Duodenal mucosa (tissue), 2 donors: ENCODE data around the gene COL27A1.

ENCODE experiments used
- H3K27ac ChIP-seq: one replicate; pipeline ENCODE4 v1.7.0; 2013; ENCODE audit warnings: low read depth, low read length
- H3K27me3 ChIP-seq, 2 donors: one replicate each; pipeline ENCODE4 v1.7.0; 2013; ENCODE audit warnings: low read length in 2 of 2, control low read depth in 1 of 2; ENCODE audit not compliant: insufficient read depth in 2 of 2, control insufficient read depth in 1 of 2
- H3K36me3 ChIP-seq, 2 donors: one replicate each; pipeline ENCODE4 v1.7.0; 2013; ENCODE audit warnings: low read length in 2 of 2, control low read depth in 1 of 2; ENCODE audit not compliant: insufficient read depth in 2 of 2, control insufficient read depth in 1 of 2
- H3K4me1 ChIP-seq, 2 donors: one replicate each; pipeline ENCODE4 v1.7.0; 2013; ENCODE audit warnings: low read length in 2 of 2, control low read depth in 1 of 2; ENCODE audit not compliant: insufficient read depth in 2 of 2, control insufficient read depth in 1 of 2
- H3K4me3 ChIP-seq, 2 donors: one replicate each; pipeline ENCODE4 v1.7.0; 2013; ENCODE audit warnings: low read length in 2 of 2, low read depth in 1 of 2
- H3K9ac ChIP-seq, 2 donors: one replicate each; pipeline ENCODE4 v1.7.0; 2013; ENCODE audit warnings: low read length in 2 of 2, low read depth in 1 of 2
- H3K9me3 ChIP-seq, 2 donors: one replicate each; pipeline ENCODE4 v1.7.0; 2013; ENCODE audit warnings: low read length in 2 of 2, control low read depth in 1 of 2; ENCODE audit not compliant: control insufficient read depth in 1 of 2

The COL27A1 gene

GRCh38 chr9:114158482-114159130 is 3.3 kb downstream of the COL27A1 start:
- Histone ChIP-seq H3K27me3 (peaks cover 9 to 14% of the 10 kb centered on the region in 2 donors), H3K27ac (no peak overlapping the region), H3K36me3 (no peaks in the 10 kb centered on the region), H3K4me3 (no peak overlapping the region), H3K9me3 (no peaks in the 10 kb centered on the region), H3K4me1 (peaks cover 23 to 29% of the 10 kb centered on the region in 2 donors), H3K9ac (no peak overlapping the region)

DNA sequence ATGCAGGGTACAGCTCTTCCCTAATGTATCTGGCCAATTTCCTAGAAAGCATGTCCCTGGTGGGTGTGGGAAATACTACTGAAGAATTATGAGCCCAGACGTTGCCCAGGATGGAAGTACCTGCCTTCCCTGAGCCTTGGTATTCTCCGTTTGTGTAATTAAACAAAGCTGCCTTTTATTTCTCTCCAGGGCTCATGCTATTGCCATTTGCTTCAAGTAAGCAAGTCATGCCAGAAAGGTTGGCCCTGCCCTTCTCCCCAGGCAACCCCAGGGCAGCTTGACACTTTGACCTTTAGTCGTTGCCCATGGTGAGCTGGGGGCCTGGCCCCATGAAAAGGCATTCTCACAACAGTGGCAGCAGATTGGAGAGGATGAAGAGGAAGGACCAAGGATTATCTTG is 4.4 kb downstream of the COL27A1 start:
- Histone ChIP-seq H3K36me3 (no peaks in the 10 kb centered on the region), H3K9me3 (no peaks in the 10 kb centered on the region), H3K27me3 (peaks cover 2 to 5% of the 10 kb centered on the region in 2 donors), H3K4me1 (peaks cover 23 to 28% of the 10 kb centered on the region in 2 donors), H3K9ac (no peak overlapping the region), H3K27ac (no peak overlapping the region), H3K4me3 (no peak overlapping the region)

- Histone ChIP-seq H3K9ac (no peak overlapping the region), H3K4me3 (no peak overlapping the region), H3K27ac (no peak overlapping the region), H3K36me3 (no peaks in the 10 kb centered on the region), H3K9me3 (no peaks in the 10 kb centered on the region), H3K27me3 (no peaks in the 10 kb centered on the region), H3K4me1 (peaks cover 20 to 23% of the 10 kb centered on the region in 2 donors)
Observed at GRCh38 chr9:114161513-114161912, 6.2 kb downstream of the COL27A1 start.

- Histone ChIP-seq H3K9ac (no peak overlapping the region), H3K4me3 (no peak overlapping the region), H3K27me3 (no peaks in the 10 kb centered on the region), H3K36me3 (no peaks in the 10 kb centered on the region), H3K4me1 (peaks cover 20 to 23% of the 10 kb centered on the region in 2 donors), H3K27ac (no peak overlapping the region), H3K9me3 (no peaks in the 10 kb centered on the region)
Observed at GRCh38 chr9:114163517-114163951, 8.2 kb downstream of the COL27A1 start.

DNA sequence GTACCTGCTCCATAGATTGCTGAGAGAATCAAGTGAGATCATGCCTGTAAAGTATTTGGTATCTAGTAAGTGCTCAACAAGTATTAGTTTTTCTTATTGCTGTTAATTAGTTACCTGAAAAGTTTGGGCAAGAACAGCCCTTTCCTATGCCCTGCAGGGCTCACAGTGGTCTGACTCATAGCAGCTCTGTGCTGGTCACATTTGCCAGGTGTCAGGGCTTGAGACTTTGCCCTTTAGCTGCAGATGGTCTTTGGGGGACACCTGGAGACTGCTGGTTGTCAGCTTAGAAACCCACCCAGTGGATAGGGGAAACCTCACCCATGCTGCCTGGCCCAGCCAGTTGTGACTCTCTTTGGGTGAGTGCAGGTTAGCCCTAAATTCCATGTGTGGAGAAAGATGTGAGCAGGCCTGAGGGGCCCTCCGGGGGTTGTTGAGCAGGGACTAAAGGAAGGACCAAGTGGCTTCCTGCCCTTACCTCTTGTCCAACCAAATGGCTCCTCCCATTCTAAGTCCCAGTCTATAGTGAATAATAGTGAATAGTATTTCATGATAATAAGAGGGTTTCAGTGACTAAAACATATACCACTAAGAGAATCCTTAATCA is 9.0 kb downstream of the COL27A1 start:
- no peaks in the 10 kb centered on the region for H3K27me3 ChIP-seq
- H3K9me3 ChIP-seq: no peaks in the 10 kb centered on the region
- no peak overlapping the region for H3K9ac ChIP-seq
- no peak overlapping the region for H3K27ac ChIP-seq
- H3K4me3 ChIP-seq: no peak overlapping the region
- peaks cover 16 to 17% of the 10 kb centered on the region in 2 donors for H3K4me1 ChIP-seq
- no peaks in the 10 kb centered on the region for H3K36me3 ChIP-seq

- H3K9ac ChIP-seq: no peak overlapping the region
- no peaks in the 10 kb centered on the region for H3K27me3 ChIP-seq
- H3K36me3 ChIP-seq: no peaks in the 10 kb centered on the region
- H3K4me1 ChIP-seq: peaks cover 10 to 11% of the 10 kb centered on the region in 2 donors
- no peaks in the 10 kb centered on the region for H3K9me3 ChIP-seq
- no peak overlapping the region for H3K4me3 ChIP-seq
- H3K27ac ChIP-seq: no peak overlapping the region
Observed at GRCh38 chr9:114165407-114166102, 10.2 kb downstream of the COL27A1 start.

DNA sequence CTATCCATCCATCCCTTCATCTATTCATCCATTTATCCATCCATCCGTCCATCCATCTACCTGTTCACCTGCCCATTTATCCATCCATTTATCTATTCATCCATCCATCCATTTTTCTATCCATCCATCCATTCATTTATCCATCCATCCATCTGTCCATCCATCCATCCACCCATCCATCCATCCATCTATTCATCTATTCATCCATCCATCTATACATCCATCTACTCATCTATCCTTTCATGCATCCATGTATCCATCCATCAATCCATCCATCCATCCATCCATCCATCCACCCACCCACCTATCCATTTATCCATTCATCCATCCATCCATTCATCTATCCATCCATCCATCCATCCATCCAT is 10.8 kb downstream of the COL27A1 start:
- H3K27me3 ChIP-seq: no peaks in the 10 kb centered on the region
- no peak overlapping the region for H3K4me3 ChIP-seq
- no peaks in the 10 kb centered on the region for H3K36me3 ChIP-seq
- no peak overlapping the region for H3K27ac ChIP-seq
- H3K4me1 ChIP-seq: peaks cover 10 to 11% of the 10 kb centered on the region in 2 donors
- no peaks in the 10 kb centered on the region for H3K9me3 ChIP-seq
- H3K9ac ChIP-seq: no peak overlapping the region

DNA sequence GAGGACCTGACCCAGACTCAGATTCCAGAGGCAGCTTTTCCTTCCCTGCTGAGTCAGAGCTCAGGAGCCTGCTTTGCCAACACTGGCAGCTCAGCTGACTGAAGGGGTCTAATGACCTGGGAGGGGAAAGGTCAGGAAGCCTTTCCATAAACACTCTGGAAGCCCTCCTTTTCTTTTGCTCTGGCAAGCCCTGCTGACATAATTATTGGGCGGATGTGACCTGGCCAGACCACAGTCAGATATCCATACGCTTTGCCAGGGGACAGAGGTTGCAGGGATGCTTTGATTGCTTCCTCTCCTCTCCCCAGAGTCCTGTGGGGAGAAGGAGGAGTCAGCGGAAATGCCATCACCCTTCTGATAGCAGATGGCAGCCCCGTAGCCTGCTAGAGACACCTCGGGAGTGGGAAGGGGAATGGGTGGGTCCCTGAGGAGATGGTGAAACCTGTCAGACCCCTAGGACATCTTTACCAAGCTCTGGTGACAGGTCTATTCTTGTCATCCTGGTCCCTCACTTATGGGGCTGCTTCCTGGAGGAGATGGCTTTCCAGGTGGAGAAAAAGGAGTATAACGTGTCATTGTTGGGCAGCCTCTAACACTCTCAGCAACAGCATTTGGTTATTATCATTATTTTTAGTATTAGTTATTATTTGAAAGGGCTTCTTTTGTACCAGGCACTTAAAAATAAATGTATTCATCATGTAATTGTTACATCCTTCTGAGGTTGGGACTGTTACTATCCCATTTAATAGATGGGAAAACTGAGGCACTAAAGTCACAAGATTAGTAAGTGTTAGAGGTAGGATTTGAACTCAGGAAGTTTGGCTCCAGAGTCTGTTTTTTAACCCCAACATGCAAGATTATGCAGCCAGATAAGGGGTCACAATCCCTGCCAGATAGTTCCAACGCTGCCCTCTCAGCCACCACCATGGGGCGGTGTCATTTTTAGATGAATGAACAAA is 11.6 kb downstream of the COL27A1 start:
- H3K4me1 ChIP-seq: peaks cover 10 to 11% of the 10 kb centered on the region in 2 donors
- H3K36me3 ChIP-seq: no peaks in the 10 kb centered on the region
- H3K27me3 ChIP-seq: no peaks in the 10 kb centered on the region
- H3K27ac ChIP-seq: no peak overlapping the region
- no peaks in the 10 kb centered on the region for H3K9me3 ChIP-seq
- no peak overlapping the region for H3K9ac ChIP-seq
- H3K4me3 ChIP-seq: no peak overlapping the region

DNA sequence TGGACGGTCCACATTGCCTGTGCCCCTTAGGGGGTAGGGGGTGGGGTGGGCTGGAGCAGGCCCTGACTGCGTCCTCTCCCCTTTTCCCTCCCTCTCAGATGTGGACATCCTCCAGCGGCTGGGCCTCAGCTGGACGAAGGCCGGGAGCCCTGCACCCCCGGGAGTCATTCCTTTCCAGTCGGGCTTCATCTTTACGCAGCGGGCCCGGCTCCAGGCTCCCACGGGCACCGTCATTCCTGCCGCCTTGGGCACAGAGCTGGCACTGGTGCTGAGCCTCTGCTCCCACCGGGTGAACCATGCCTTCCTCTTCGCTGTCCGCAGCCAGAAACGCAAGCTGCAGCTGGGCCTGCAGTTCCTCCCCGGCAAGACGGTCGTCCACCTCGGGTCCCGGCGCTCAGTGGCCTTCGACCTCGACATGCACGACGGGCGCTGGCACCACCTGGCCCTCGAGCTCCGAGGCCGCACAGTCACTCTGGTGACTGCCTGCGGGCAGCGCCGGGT is 12.3 kb downstream of the COL27A1 start:
- Histone ChIP-seq H3K9ac (no peak overlapping the region), H3K9me3 (no peaks in the 10 kb centered on the region), H3K27ac (no peak overlapping the region), H3K4me3 (no peak overlapping the region), H3K4me1 (peaks cover 10 to 11% of the 10 kb centered on the region in 2 donors), H3K27me3 (no peaks in the 10 kb centered on the region), H3K36me3 (no peaks in the 10 kb centered on the region)
